OCI-LY3 (cell line): Measurements from ENCODE around the gene POLK.

Experiments
- EZH2phosphoT487 ChIP-seq: fragments of 200-600 bp; shearing (Covaris generic); IDR thresholded peaks from 2 replicates; pipeline ENCODE4 v1.6.1; 2018; ENCODE audit warnings: antibody characterized with exemption, mixed run types, low read depth
- TF ChIP-seq, protein P1 (sequence below): fragments of 200-600, 300-600 bp; sonication (generic); IDR thresholded peaks from 2 replicates; pipeline ENCODE4 v1.5.1; 2014; ENCODE audit warnings: antibody characterized with exemption, low read length, low read depth

DNA sequence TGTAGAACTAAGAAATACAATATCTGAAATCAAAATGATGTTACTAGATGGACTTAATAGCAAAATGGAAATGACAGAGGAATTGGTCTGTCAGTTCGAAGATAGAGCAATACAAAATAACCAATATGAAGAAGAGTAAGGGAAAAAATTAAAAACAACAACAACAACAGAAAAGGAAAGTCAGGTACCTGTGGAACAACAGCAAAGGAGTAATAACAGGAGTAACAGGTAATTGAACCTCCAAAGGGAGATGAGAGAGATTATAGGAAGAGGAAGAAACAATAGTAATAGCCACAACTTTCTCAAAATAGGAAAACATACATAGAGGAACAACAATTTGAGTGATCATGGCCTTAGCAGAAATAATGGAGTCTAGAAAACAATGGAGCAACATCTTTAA lies 13.7 kb downstream of the POLK start:
- TF ChIP-seq, protein P1, sequence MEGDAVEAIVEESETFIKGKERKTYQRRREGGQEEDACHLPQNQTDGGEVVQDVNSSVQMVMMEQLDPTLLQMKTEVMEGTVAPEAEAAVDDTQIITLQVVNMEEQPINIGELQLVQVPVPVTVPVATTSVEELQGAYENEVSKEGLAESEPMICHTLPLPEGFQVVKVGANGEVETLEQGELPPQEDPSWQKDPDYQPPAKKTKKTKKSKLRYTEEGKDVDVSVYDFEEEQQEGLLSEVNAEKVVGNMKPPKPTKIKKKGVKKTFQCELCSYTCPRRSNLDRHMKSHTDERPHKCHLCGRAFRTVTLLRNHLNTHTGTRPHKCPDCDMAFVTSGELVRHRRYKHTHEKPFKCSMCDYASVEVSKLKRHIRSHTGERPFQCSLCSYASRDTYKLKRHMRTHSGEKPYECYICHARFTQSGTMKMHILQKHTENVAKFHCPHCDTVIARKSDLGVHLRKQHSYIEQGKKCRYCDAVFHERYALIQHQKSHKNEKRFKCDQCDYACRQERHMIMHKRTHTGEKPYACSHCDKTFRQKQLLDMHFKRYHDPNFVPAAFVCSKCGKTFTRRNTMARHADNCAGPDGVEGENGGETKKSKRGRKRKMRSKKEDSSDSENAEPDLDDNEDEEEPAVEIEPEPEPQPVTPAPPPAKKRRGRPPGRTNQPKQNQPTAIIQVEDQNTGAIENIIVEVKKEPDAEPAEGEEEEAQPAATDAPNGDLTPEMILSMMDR: no peak
- TF ChIP-seq EZH2phosphoT487: no peak
